Jurkat, Clone E6-1 (cell line): Measurements from ENCODE around the gene PYHIN1. TPM values are rescaled to one million over a fixed set of nuclear protein-coding genes. Genes with fewer than 3 reads are reported as not detected.

ENCODE experiments used
- DNase-seq: peaks from one replicate; pipeline ENCODE4 v3.0.0-alpha.2; 2011; ENCODE audit warnings: low read depth, low spot score
- H3K4me3 ChIP-seq: 2 replicates; pipeline ENCODE4 v1.5.1; 2011; ENCODE audit warnings: mild to moderate bottlenecking, low read length, control low read depth, moderate library complexity
- polyA plus RNA-seq: library from polyadenylated mRNA; unstranded; fragments of >200 nt; gene quantifications from one replicate; pipeline ENCODE4 v1.2.1, GENCODE V29; 2012; ENCODE audit warnings: missing spikeins; ENCODE audit not compliant: insufficient read length, insufficient read depth

PYHIN1 gene
- not detected for polyA plus RNA-seq

- peak within 1 kb of the TSS; percentile 28 for H3K4me3 ChIP-seq
- peak; percentile 51 for DNase-seq
These were observed at the start of gene PYHIN1 for GRCh38 chr1:158931055-158931737. TSS of gene PYHIN1 (plus strand) at chr1:158931552. CDS start at chr1:158936911, 5,359 bp downstream.

DNA sequence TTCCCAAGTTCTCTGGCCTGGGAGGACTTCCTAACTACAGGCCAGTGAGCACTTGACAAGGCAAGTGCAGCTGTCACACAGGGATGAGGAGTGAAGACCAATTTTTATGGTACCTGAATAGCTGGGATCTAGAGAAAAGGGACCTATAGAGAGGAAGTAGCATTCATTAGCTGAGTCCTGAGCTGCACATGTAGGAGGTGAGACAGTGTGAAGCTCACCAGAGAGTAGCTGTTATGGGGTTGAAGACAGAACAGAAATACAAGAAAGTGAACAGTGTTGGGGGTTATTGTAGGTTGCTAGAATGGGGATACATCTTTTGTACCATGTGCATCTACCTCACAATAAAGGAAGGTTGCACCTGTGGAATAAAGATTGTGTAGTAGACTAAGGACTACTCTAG is 37.7 kb upstream of the PYHIN1 start:
- no peak overlapping the region for H3K4me3 ChIP-seq
- DNase-seq: no peak

DNA sequence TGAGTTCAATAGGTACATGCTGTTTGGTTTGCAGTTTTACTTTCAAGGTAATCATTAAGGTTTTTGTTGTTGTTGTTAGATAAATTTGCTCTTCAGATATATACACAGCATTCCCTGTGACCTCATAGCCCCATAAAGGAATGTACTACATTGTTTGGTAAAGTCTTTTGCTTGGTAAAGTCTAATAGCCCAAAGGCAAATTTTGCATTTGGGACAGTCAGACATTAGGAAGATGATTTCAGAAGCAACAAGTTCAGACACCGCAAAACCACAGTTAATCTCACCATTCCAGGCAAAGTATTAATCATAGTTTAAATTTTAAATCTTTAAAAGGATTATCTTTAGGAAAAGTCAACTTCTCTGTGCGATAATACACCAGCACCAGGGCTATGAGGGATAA is 32.6 kb upstream of the PYHIN1 start:
- no peak overlapping the region for H3K4me3 ChIP-seq
- DNase-seq: no peak

DNA sequence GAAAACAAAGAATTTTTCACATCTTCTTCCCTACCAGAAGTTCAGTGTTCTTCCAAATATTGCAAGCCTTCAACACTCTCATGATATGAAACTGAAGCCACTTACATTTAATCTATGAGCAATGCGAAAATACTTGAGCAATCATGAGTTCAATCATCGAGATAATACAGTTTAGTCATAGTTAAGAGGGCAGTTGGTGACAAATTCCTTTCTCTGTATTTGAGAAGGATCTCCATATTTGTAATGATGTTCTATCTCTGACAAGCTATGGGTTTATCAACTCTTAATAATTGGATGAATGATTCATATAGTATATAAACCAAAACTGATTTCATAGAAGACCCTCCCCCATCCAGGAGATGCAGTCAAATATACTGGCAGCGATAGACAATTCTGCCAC is 29.7 kb upstream of the PYHIN1 start:
- no peak overlapping the region for H3K4me3 ChIP-seq
- no peak for DNase-seq

DNA sequence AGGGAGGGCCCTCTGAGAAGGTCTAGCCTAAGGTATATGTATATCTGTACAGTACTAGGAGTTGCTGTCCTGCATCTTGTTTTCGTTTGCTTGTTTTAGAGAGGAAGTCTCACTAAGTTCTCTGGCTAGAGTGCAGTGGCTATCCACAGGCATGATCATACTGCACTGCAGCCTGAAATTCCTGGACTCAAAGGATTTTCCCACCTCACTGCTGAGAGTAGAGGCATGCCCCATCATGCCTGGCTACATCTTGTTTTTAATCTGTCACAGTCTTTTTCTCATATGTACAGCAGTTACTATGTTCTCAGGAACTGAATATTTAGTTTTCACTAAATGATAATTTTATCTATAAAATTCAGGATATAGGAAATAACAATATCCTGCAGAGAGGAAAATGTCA is 15.3 kb upstream of the PYHIN1 start:
- no peak overlapping the region for H3K4me3 ChIP-seq
- DNase-seq: no peak

DNA sequence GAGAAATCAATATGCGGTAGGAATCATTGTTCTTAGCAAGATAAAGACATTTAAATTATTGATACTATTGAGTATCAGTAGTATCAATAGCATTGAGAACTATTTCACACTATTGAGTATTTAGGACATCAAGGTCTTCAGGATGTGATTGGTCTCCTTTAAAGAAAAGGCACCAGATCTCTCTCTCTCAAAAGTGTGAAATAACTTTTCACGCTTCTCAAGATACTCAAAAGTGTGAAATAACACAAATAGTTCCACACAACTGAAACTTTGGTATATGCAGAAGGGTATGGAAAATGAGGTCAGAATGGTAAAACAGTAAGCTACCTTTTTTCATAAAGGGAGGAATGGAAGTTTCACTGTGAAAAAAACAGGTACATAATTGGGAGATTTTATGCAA is 6.7 kb upstream of the PYHIN1 start:
- no peak overlapping the region for H3K4me3 ChIP-seq
- no peak for DNase-seq

DNA sequence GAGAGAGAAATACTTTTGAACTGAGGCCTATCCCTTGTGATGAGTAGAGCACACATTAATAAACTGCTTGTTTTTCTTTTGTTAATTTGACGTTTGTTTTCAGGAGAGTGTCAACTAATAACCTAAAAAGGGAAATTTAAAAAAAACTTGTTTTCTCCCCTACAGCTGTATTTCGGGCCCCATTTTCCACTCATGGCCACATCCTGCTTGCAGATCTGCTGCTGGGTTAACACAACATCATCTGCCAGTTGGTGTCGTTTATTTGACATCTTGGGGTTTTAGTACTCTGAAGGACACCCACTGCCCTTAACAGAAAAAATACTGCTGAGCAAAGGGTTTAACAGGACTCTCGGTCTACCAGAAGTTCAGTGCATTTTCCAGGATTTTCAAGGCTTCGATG is 848 bp upstream of the PYHIN1 start:
- H3K4me3 ChIP-seq: no peak overlapping the region

GRCh38 chr1:158932171-158932570 is 819 bp downstream of the PYHIN1 start:
- no peak for DNase-seq
- peak overlapping the region; percentile 28 for H3K4me3 ChIP-seq

More for the DNA sequence above, 848 bp upstream of the PYHIN1 start:
- peak; percentile 60 for DNase-seq

DNA sequence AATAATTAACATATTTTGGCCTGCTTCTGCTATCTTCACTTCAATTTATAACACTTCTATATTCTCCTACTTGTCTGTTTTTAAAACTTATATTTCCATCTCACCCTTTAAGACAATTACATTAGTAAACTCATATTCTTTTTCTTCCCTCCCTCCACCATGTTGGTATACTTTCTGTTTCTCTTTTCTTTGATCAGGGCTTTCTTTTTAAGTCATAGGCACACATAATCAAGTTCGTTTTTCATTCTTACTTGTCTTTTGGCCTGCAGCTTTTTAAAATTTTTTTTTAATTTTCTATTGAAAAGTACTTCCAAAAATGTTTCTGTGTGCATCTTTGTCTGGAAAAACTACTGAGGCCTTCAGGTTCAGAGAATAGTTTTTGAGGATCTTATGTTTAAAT is 2.3 kb downstream of the PYHIN1 start:
- H3K4me3 ChIP-seq: no peak overlapping the region
- DNase-seq: peak; percentile 28

DNA sequence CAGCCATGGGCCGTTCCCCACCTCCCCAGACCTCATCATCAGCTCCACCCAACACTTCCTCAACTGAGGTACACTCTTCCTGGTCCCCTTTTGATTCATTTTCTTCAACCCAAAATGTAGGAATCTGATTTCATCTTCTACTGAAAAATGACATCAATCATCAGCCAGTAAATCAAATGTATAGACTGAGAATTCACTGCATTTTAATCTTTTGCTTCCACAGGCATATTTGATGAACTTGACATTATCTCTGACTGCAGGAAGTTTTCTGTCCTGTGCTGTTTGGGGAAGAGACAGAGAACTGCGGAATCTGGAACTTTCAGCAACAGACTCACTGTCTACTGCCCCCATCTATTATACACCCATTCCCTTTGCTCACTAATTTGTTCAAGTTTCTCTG is 7.8 kb downstream of the PYHIN1 start:
- DNase-seq: no peak
- H3K4me3 ChIP-seq: no peak overlapping the region

- H3K4me3 ChIP-seq: no peak overlapping the region
- no peak for DNase-seq
These were observed 10.0 kb downstream of the PYHIN1 start for GRCh38 chr1:158941317-158941716.

- DNase-seq: no peak
- no peak overlapping the region for H3K4me3 ChIP-seq
These were observed 11.1 kb downstream of the PYHIN1 start for GRCh38 chr1:158942490-158942889.

DNA sequence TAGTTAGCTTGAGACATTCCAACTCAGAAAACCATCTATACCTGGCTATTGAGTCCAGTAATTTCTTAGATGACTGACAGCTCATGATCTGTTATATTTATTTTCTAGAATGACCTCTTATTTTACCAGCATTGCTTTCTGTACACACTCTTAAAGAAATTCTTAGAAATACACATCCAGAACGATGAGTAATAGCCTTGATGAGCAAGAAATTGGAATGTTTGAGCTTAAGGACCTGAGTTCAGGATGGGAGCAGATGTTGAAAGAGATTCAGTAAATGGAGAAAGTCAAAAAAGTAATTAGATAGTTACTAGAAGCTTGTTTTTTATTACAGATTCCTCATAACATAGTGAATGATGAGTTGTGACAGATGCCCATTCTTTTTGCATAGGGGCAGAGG is 11.7 kb downstream of the PYHIN1 start:
- no peak for DNase-seq
- H3K4me3 ChIP-seq: no peak overlapping the region

DNA sequence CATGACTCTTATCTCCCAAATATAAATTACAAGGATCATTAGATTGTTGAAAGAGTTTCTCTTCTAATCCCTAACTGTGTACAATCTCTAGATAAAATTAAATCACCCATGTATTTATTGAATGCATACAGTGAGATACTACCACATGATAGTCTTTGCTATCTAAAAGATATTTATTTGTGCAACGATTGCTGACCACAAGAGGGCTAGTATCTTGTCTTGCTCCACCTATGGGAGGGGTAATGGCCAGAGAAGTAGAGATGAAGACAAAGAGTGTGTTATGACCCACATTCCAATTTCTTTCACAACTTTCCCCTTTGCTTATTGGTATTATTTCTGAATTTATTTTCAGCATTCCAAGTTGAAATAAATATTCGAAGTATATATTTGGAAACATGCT is 13.7 kb downstream of the PYHIN1 start:
- H3K4me3 ChIP-seq: no peak overlapping the region
- DNase-seq: no peak

- H3K4me3 ChIP-seq: no peak overlapping the region
- no peak for DNase-seq
These were observed 15.4 kb downstream of the PYHIN1 start for GRCh38 chr1:158946785-158947184.

GRCh38 chr1:158951956-158952355 is 20.6 kb downstream of the PYHIN1 start:
- no peak overlapping the region for H3K4me3 ChIP-seq
- DNase-seq: peak; percentile 42

DNA sequence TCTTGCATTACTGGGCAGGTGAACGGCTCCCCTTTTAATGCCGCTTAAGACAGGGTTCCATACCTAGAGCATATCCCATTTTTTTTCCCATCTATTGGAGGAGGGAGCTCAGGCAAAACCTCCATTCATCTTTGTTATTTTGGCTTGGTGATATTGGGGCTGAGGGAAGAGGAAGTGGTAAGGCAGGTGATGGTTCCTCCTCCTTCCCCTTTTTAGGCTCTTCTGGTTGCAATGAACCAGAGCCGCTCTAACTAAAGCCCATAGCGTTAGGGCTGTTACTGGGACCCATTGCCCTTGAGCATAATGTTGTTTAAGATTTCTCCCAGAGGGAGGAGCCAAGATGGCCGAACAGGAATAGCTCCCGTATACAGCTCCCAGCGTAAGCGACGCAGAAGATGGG is 21.1 kb downstream of the PYHIN1 start:
- H3K4me3 ChIP-seq: no peak overlapping the region
- DNase-seq: no peak

GRCh38 chr1:158961178-158961577 is 29.8 kb downstream of the PYHIN1 start:
- H3K4me3 ChIP-seq: no peak overlapping the region
- DNase-seq: no peak

DNA sequence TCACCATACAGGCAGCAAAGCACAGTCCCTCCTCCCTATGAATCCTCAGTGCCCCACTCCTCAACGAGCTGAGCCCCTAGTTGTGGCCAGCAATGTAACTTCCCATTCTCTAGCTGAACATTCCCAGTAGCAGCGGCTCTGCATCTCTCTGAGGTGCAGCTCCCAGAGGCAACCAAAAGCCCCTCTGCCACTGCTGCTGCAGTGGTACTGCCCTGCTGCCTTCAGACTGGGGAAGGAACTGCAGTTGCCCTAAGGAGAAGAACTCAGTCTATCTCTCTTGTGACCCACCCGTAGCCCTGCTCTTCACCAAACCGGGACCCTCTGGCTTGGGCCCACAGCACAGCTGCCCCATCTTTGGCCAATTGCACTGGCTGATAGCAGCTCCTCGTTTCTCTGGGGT is 31.6 kb downstream of the PYHIN1 start:
- H3K4me3 ChIP-seq: no peak overlapping the region
- no peak for DNase-seq

DNA sequence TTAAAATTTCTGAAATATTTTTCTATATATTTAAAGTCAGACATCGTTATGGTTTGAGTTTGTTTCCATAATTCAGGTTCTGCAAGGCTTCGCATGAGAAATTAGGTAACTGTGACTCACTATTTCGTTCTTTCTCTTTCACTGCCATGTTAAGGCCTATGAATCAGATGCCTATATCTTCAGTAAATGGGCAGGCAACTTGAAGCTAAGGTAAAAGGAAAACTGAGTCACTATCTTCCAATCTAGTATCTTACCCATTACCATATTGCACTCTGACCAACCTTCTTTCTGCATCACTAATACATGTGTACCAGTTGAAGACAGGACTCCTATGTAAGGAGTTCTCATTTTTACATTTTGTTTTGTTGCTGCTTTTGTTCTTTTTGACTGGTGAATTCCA is 37.8 kb downstream of the PYHIN1 start:
- H3K4me3 ChIP-seq: no peak overlapping the region
- DNase-seq: no peak

DNA sequence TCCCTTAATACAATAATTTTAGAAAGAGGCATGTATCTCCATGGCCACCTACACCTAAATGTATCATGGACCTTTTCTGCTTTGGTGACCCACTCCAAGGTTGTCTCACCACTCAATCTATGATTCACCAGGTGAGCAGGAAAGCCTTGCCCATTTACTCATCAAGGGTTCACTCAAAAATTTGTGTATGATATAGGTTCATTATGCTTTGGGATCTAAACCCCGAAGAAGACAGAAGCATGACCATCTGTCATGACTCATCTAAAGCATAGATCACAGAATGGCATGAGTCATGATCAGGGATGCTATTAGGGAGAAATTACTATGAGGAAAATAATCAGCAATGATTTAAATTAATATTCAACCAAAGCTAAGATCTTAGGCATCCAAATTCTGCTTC is 38.5 kb downstream of the PYHIN1 start:
- H3K4me3 ChIP-seq: no peak overlapping the region
- no peak for DNase-seq
